Neural cell (in vitro differentiated cells): ENCODE results near the gene DNAJC6. TPM values are rescaled to one million over a fixed set of nuclear protein-coding genes. Genes with fewer than 3 reads are reported as not detected.

Experiments
- H2AFZ ChIP-seq: fragments of 200-600, 300-800 bp; sonication (generic), shearing (Covaris generic); 2 replicates; pipeline ENCODE4 v1.6.0; 2014; ENCODE audit warnings: low read depth, mild to moderate bottlenecking, antibody characterized with exemption, low read length, moderate library complexity
- H3F3A ChIP-seq: fragments of 200-600 bp; shearing (Covaris generic); 2 replicates; pipeline ENCODE4 v1.6.1; 2016; ENCODE audit warnings: mild to moderate bottlenecking, moderate library complexity, mixed read lengths, antibody characterized with exemption, low read length; ENCODE audit not compliant: insufficient read depth, poor library complexity, severe bottlenecking
- H3K27ac ChIP-seq: fragments of 200-600, 300-800 bp; sonication (generic), shearing (Covaris generic); 2 replicates; pipeline ENCODE4 v1.5.1; 2014; ENCODE audit warnings: mild to moderate bottlenecking, low read length, moderate library complexity
- H3K27me3 ChIP-seq: fragments of 300-800, 200-600 bp; sonication (generic), shearing (Covaris generic); 2 replicates; pipeline ENCODE4 v1.6.0; 2014; ENCODE audit warnings: mild to moderate bottlenecking, low read depth, low read length, moderate library complexity; ENCODE audit not compliant: insufficient read depth
- H3K36me3 ChIP-seq: fragments of 300-800, 200-600 bp; sonication (generic), shearing (Covaris generic); 2 replicates; pipeline ENCODE4 v1.5.1; 2014; ENCODE audit warnings: mild to moderate bottlenecking, antibody characterized with exemption, low read length, moderate library complexity; ENCODE audit not compliant: insufficient read depth
- H3K4me2 ChIP-seq: fragments of 300-800, 200-600 bp; sonication (generic), shearing (Covaris generic); 2 replicates; pipeline ENCODE4 v1.6.0; 2014; ENCODE audit warnings: mild to moderate bottlenecking, low read length
- H3K4me3 ChIP-seq: fragments of 300-800, 200-600 bp; sonication (generic), shearing (Covaris generic); 2 replicates; pipeline ENCODE4 v1.5.1; 2014; ENCODE audit warnings: mild to moderate bottlenecking, low read length, moderate library complexity
- H3K79me2 ChIP-seq: fragments of 200-600 bp; shearing (Covaris generic); replicated peaks from 2 replicates; pipeline ENCODE4 v1.6.0; 2014; ENCODE audit warnings: mild to moderate bottlenecking, low read length, moderate library complexity; ENCODE audit not compliant: insufficient read depth
- H3K9ac ChIP-seq: fragments of 300-800, 200-600 bp; sonication (generic), shearing (Covaris generic); 2 replicates; pipeline ENCODE4 v1.6.1; 2016; ENCODE audit warnings: mild to moderate bottlenecking, low read length, mixed read lengths
- H3K9me2 ChIP-seq: fragments of 200-600 bp; shearing (Covaris generic); 2 replicates; pipeline ENCODE4 v1.6.1; 2016; ENCODE audit warnings: mild to moderate bottlenecking, low read length, mixed read lengths; ENCODE audit not compliant: insufficient read depth
- H3K9me3 ChIP-seq: fragments of 200-600, 300-800 bp; sonication (generic), shearing (Covaris generic); 2 replicates; pipeline ENCODE4 v1.6.1; 2016; ENCODE audit warnings: mild to moderate bottlenecking, mixed run types, low read length, moderate library complexity, mixed read lengths
- H4K20me1 ChIP-seq: fragments of 200-600 bp; shearing (Covaris generic); 2 replicates; pipeline ENCODE4 v1.6.1; 2016; ENCODE audit warnings: mild to moderate bottlenecking, mixed run types; ENCODE audit not compliant: insufficient read depth
- CTCF ChIP-seq: fragments of 450-650 bp; IDR thresholded peaks from 2 replicates; pipeline ENCODE4 v1.5.1; 2014; ENCODE audit warnings: antibody characterized with exemption, mild to moderate bottlenecking, moderate library complexity; ENCODE audit not compliant: poor library complexity, severe bottlenecking
- EP300 ChIP-seq: fragments of 450-650 bp; conservative IDR thresholded peaks from 2 replicates; pipeline ENCODE4 v1.6.1; 2014; ENCODE audit warnings: antibody characterized with exemption, mild to moderate bottlenecking, moderate library complexity; ENCODE audit not compliant: poor library complexity, severe bottlenecking
- EZH2 ChIP-seq: fragments of 200-600, 300-800 bp; shearing (Covaris generic), sonication (generic); IDR thresholded peaks from 2 replicates; pipeline ENCODE4 v1.6.1; 2014; ENCODE audit warnings: antibody characterized with exemption, low read length, borderline replicate concordance, mild to moderate bottlenecking; ENCODE audit not compliant: insufficient read depth, poor library complexity, severe bottlenecking
- MXI1 ChIP-seq: fragments of 450-650 bp; conservative IDR thresholded peaks from 2 replicates; pipeline ENCODE4 v1.6.1; 2014; ENCODE audit warnings: antibody characterized with exemption, mild to moderate bottlenecking; ENCODE audit not compliant: poor library complexity, severe bottlenecking
- POLR2AphosphoS5 ChIP-seq: IDR thresholded peaks from 2 replicates; pipeline ENCODE4 v1.6.1; 2012
- RAD21 ChIP-seq: fragments of 450-650 bp; conservative IDR thresholded peaks from 2 replicates; pipeline ENCODE4 v1.6.1; 2014; ENCODE audit warnings: antibody characterized with exemption, mild to moderate bottlenecking, moderate library complexity
- REST ChIP-seq: IDR thresholded peaks from 2 replicates; pipeline ENCODE4 v1.6.1; 2012; ENCODE audit warnings: borderline replicate concordance
- SMC3 ChIP-seq: fragments of 450-650 bp; conservative IDR thresholded peaks from 2 replicates; pipeline ENCODE4 v1.6.1; 2014; ENCODE audit warnings: antibody characterized with exemption, mild to moderate bottlenecking, moderate library complexity; ENCODE audit not compliant: poor library complexity
- TAF1 ChIP-seq: IDR thresholded peaks from 2 replicates; pipeline ENCODE4 v1.6.1; 2012; ENCODE audit warnings: low read depth
- polyA plus RNA-seq: library from polyadenylated mRNA; depleted of rRNA; stranded (reverse); fragments of >200 nt; gene quantifications from 2 replicates; pipeline ENCODE4 v1.2.3, GENCODE V29; 2014

DNAJC6 gene
- polyA plus RNA-seq, 1 donor from 2014 or later = 47.1 TPM

- TF ChIP-seq CTCF = no peak
Measured at GRCh38 chr1:65434255-65434654, 124.9 kb downstream of the DNAJC6 start (continued).

GRCh38 chr1:65434760-65435159 is 125.4 kb downstream of the DNAJC6 start:
- H2AFZ ChIP-seq = no peak overlapping the region
- TF ChIP-seq EP300 = no peak
- TF ChIP-seq RAD21 = no peak
- no peak for TF ChIP-seq POLR2AphosphoS5
- TF ChIP-seq CTCF = no peak
- TF ChIP-seq MXI1 = no peak
- H3K9ac ChIP-seq = no peak overlapping the region

GRCh38 chr1:65435987-65436386 is 126.6 kb downstream of the DNAJC6 start:
- Histone ChIP-seq H3K9ac (no peak overlapping the region), H3K4me2 (no peak overlapping the region), H3K9me2 (no peaks in the 10 kb centered on the region), H3K4me3 (no peak overlapping the region), H2AFZ (no peak overlapping the region), H3K27ac (no peak overlapping the region), H3K9me3 (no peaks in the 10 kb centered on the region), H3K36me3 (no peaks in the 10 kb centered on the region), H3K27me3 (no peaks in the 10 kb centered on the region), H3F3A (no peaks in the 10 kb centered on the region), H3K79me2 (no peaks in the 10 kb centered on the region), H4K20me1 (no peaks in the 10 kb centered on the region)
- TF ChIP-seq SMC3 (no peak), POLR2AphosphoS5 (no peak), RAD21 (no peak), REST (no peak), MXI1 (no peak), EZH2 (no peak), CTCF (no peak), EP300 (no peak), TAF1 (no peak)

More at GRCh38 chr1:65434760-65435159, 125.4 kb downstream of the DNAJC6 start:
- H3K27me3 ChIP-seq = no peaks in the 10 kb centered on the region
- no peaks in the 10 kb centered on the region for H3K36me3 ChIP-seq
- H3K9me2 ChIP-seq = no peaks in the 10 kb centered on the region
- H3K27ac ChIP-seq = no peak overlapping the region
- H3K4me3 ChIP-seq = no peak overlapping the region
- no peaks in the 10 kb centered on the region for H3K9me3 ChIP-seq
- no peaks in the 10 kb centered on the region for H3F3A ChIP-seq
- H3K4me2 ChIP-seq = no peak overlapping the region
- H3K79me2 ChIP-seq = no peaks in the 10 kb centered on the region
- no peaks in the 10 kb centered on the region for H4K20me1 ChIP-seq
